GM18520 (cell line): ENCODE data around the gene ZBTB1.
"Not testable (repeated sequence)": the region's sequence is repeated elsewhere in the genome, so short reads cannot be mapped to it uniquely, and the experiment has no call there.

Source experiments
- ATAC-seq: cut with Tn5 transposase; IDR thresholded peaks from one replicate; pipeline ENCODE4 v1.9.1; 2021; ENCODE audit not compliant: unreplicated experiment

The ZBTB1 gene

GRCh38 chr14:64563696-64564095 is 59.1 kb downstream of the ZBTB1 start:
- no peak for ATAC-seq

DNA sequence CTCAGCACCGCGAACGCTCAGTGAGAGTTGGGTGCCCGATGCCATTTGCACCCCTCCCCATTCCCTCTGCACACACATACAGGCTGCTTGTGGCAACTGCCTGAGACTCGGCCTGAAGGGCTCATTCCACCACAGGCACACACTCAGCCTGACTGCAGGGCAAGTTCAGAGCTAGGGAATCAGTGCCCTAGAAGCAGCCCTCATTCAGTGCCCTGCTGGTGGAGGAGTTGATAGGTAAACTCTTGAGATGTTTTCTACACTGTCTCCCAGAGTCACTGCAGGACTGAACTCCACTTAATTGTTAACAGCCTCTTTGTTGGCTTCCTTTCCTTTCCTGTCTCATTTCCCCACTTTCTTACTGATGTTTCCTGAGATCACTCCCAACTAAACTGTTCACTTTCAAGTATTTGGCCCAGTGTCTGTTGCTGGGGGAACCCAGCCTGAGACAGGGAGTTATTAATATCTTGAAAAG is 62.1 kb downstream of the ZBTB1 start:
- no peak for ATAC-seq

GRCh38 chr14:64569138-64569631 is 64.6 kb downstream of the ZBTB1 start:
- ATAC-seq = no peak

DNA sequence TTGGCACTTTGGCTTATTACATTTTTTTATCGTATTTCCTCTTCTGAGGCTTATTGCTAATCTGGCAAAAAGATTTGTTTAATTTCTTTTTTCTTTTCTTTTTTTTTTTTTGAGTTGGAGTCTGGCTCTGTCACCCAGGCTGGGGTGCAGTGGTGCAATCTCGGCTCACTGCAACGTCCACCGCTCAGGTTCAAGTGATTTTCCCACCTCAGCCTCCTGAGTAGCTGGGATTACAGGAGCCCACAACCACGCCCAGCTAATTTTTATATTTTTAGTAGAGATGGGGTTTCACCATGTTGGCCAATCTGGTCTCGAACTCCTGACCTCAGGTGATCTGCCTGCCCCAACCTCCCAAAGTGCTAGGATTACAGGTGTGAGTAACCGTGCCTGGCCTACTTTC is 65.1 kb downstream of the ZBTB1 start:
- ATAC-seq = not testable (repeated sequence)

DNA sequence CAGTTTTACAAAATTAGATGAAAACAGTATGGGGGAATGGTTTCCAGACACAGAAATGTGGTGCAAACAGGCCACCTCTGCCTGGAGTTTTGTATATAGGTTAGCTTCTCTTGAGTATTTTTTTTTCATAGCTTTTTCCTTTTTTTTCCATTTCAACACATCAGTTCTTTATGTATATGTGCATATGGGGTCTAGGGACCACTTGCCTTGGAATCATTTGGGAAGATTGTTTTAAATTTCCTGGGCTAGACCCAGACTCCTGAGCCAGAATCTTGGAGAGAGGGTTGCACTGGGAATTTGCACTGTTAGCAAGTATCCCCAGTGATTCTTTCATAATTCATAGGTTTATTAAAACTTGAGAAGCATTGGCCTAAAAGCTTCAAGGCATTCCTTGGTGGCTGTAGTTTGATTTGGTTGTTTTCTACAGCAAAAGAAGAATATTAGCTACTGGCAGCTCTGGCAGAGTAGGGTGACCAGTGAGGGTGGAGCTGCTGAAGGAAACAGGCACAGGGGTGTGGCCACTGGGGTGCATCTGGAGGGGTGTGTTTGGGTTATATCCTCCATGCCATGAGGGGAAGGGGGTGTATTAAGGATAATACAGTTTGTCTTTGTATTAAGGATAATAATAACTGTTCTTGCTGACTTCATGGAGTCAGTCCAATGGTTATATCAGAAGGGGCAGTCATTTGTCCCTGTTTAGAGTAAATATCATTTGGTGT is 68.0 kb downstream of the ZBTB1 start:
- ATAC-seq = no peak

- ATAC-seq = no peak
These were observed 68.5 kb downstream of the ZBTB1 start for GRCh38 chr14:64573109-64573508.
